HG03354 (cell line): Measurements from ENCODE around the gene TRMT44.

Experiments
- ATAC-seq: cut with Tn5 transposase; IDR thresholded peaks from one replicate; pipeline ENCODE4 v1.9.1; 2021; ENCODE audit warnings: mild to moderate bottlenecking; ENCODE audit not compliant: unreplicated experiment, poor library complexity, severe bottlenecking

TRMT44 gene

GRCh38 chr4:8524595-8525382 lies 84.2 kb downstream of the TRMT44 start:
- no peak for ATAC-seq

GRCh38 chr4:8525383-8526120 lies 85.0 kb downstream of the TRMT44 start:
- no peak for ATAC-seq
